K562 (cell line): ENCODE data around the gene ARL4C. TPM values are rescaled to one million over a fixed set of nuclear protein-coding genes. Genes with fewer than 3 reads are reported as not detected.

Source experiments
- ATAC-seq: fragments of 200-7000 bp; cut with Tn5 transposase; 3 replicates; pipeline ENCODE4 v1.9.1; 2020; ENCODE audit warnings: moderate library complexity
- BruUV-seq: library from RNA; stranded (reverse); fragments of 400-500 nt; replicated peaks from 2 replicates; lab custom pipeline; 2021; lab: Mats Ljungman, UMichigan
- CTCF ChIA-PET: fragments of 300-600 bp; formaldehyde crosslinking; extraction: SDS; loops from one replicate; lab custom pipeline; 2021; ENCODE audit warnings: low intra/inter-chr PET ratio; lab: Yijun Ruan, JAX
- POLR2A ChIA-PET: fragments of 300-600, 350-650 bp; sonication (Branson Sonifier 250); formaldehyde crosslinking; extraction: SDS; loops from one replicate; lab custom pipeline; 2021; ENCODE audit warnings: antibody characterized with exemption, inconsistent platforms; lab: Yijun Ruan, JAX
- DNase-seq, 4 experiments: peaks; one replicate each; pipeline versions ENCODE4 v3.0.0 to v3.0.0-alpha.2; 2011 to 2018; ENCODE audit warnings: low spot score in 3 of 4, mixed read lengths in 3 of 4; ENCODE audit errors: extremely low read depth in 1 of 4
- FAIRE-seq: peaks from 2 replicates; lab custom pipeline; 2011; peaks lifted over from hg19 to GRCh38; lab: Jason Lieb, UNC
- H2AFZ ChIP-seq: 2 replicates; pipeline ENCODE4 v1.6.0; 2011; ENCODE audit warnings: low read depth, low read length, control low read depth, inconsistent platforms
- H3K27ac ChIP-seq: fragments of 200-600 bp; 3 replicates; pipeline ENCODE4 v1.8.0; 2011; ENCODE audit warnings: low read depth, mild to moderate bottlenecking, control low read depth, inconsistent platforms, low read length, moderate library complexity, mixed read lengths; ENCODE audit errors: extremely low read depth
- H3K27me3 ChIP-seq, 2 experiments: fragments of 300-600 bp in 1 of 2; 2 replicates in 1 of 2; 3 replicates in 1 of 2; pipeline versions ENCODE4 v1.6.0 to v1.8.0; 2011; ENCODE audit warnings: inconsistent platforms in 2 of 2, low read length in 2 of 2, mild to moderate bottlenecking in 1 of 2, mixed read lengths in 1 of 2, moderate library complexity in 1 of 2; ENCODE audit not compliant: control insufficient read depth in 2 of 2, insufficient read depth in 2 of 2
- H3K36me3 ChIP-seq: fragments of 300-600 bp; 3 replicates; pipeline ENCODE4 v1.8.0; 2011; ENCODE audit warnings: mild to moderate bottlenecking, low read length, inconsistent platforms; ENCODE audit not compliant: control insufficient read depth, insufficient read depth
- H3K4me1 ChIP-seq, 2 experiments: fragments of 200-600 bp in 1 of 2; replicated peaks in 1 of 2; 2 replicates in 1 of 2; 3 replicates in 1 of 2; pipeline versions ENCODE4 v1.5.1 to v1.8.0; 2011; ENCODE audit warnings: inconsistent platforms in 2 of 2, low read length in 2 of 2, mild to moderate bottlenecking in 1 of 2, mixed read lengths in 1 of 2, moderate library complexity in 1 of 2; ENCODE audit not compliant: control insufficient read depth in 2 of 2, insufficient read depth in 2 of 2
- H3K4me2 ChIP-seq: 2 replicates; pipeline ENCODE4 v1.6.1; 2011; ENCODE audit warnings: low read length, control low read depth, inconsistent platforms, mixed read lengths; ENCODE audit not compliant: insufficient read depth
- H3K4me3 ChIP-seq: fragments of 200-600 bp; sonication (generic), shearing (Covaris generic); 2 replicates; pipeline ENCODE4 v1.5.1; 2016; ENCODE audit warnings: control low read depth, inconsistent platforms
- H3K79me2 ChIP-seq: fragments of 200-600 bp; 3 replicates; pipeline ENCODE4 v1.8.0; 2011; ENCODE audit warnings: low read length, inconsistent platforms; ENCODE audit not compliant: control insufficient read depth, insufficient read depth
- H3K9ac ChIP-seq, 2 experiments: 2 replicates each; pipeline versions ENCODE4 v1.6.0 to v1.6.1; 2011; ENCODE audit warnings: low read depth in 2 of 2, low read length in 2 of 2, control low read depth in 1 of 2, inconsistent platforms in 1 of 2, mild to moderate bottlenecking in 1 of 2, mixed read lengths in 1 of 2; ENCODE audit not compliant: insufficient read depth in 1 of 2
- H3K9me1 ChIP-seq: one replicate; pipeline ENCODE4 v1.6.0; 2011; ENCODE audit warnings: inconsistent platforms, mild to moderate bottlenecking, low read length, moderate library complexity; ENCODE audit not compliant: control insufficient read depth, insufficient read depth
- H3K9me3 ChIP-seq: replicated peaks from 2 replicates; pipeline ENCODE4 v1.5.1; 2011; ENCODE audit warnings: low read depth, low read length, inconsistent platforms; ENCODE audit not compliant: control insufficient read depth, insufficient read depth
- H4K20me1 ChIP-seq: replicated peaks from 2 replicates; pipeline ENCODE4 v1.6.1; 2011; ENCODE audit warnings: low read length, inconsistent platforms, mixed read lengths; ENCODE audit not compliant: control insufficient read depth, insufficient read depth
- DDX20 ChIP-seq: fragments of 450-650 bp; IDR thresholded peaks from 2 replicates; pipeline ENCODE4 v1.6.1; 2016; ENCODE audit warnings: missing genetic modification characterization, low read depth, mild to moderate bottlenecking, missing compliant biosample characterization, moderate library complexity
- HBP1 ChIP-seq: fragments of 450-650 bp; formaldehyde crosslinking; IDR thresholded peaks from 2 replicates; pipeline ENCODE4 v1.4.0; 2022; ENCODE audit warnings: missing genetic modification characterization
- HDAC1 ChIP-seq, 2 experiments: fragments of 450-650 bp; IDR thresholded peaks; 2 replicates each; pipeline ENCODE4 v1.6.1; 2016 to 2017; ENCODE audit warnings: inconsistent platforms in 1 of 2, mild to moderate bottlenecking in 1 of 2, moderate library complexity in 1 of 2
- ID3 ChIP-seq, 2 experiments: fragments of 250-450 bp in 1 of 2; fragments of 450-650 bp in 1 of 2; sonication (Bioruptor Pico) in 1 of 2; IDR thresholded peaks; 2 replicates each; pipeline versions ENCODE4 v1.6.1 to v1.8.0; 2016 to 2021; ENCODE audit warnings: mild to moderate bottlenecking in 2 of 2, moderate library complexity in 2 of 2, missing compliant biosample characterization in 1 of 2, missing genetic modification characterization in 1 of 2
- POLR2AphosphoS5 ChIP-seq: IDR thresholded peaks from 2 replicates; pipeline ENCODE4 v1.6.1; 2011; ENCODE audit warnings: mild to moderate bottlenecking, low read depth, low read length, moderate library complexity; ENCODE audit not compliant: control insufficient read depth, insufficient read depth
- PRMT5 ChIP-seq: sonication (generic); formaldehyde crosslinking; IDR thresholded peaks from 2 replicates; pipeline ENCODE4 v1.5.0; 2020; ENCODE audit warnings: missing genetic modification reagents
- RFX1 ChIP-seq: fragments of 450-650 bp; IDR thresholded peaks from 2 replicates; pipeline ENCODE4 v1.6.1; 2016; ENCODE audit warnings: mild to moderate bottlenecking, moderate library complexity
- ZBTB33 ChIP-seq: sonication (generic); formaldehyde crosslinking; IDR thresholded peaks from 2 replicates; pipeline ENCODE4 v1.8.1; 2023; ENCODE audit warnings: mild to moderate bottlenecking, missing genetic modification reagents
- ZNF12 ChIP-seq: sonication (generic); formaldehyde crosslinking; IDR thresholded peaks from 2 replicates; pipeline ENCODE4 v1.4.0; 2020; ENCODE audit warnings: mild to moderate bottlenecking, missing genetic modification reagents
- ZNF511 ChIP-seq: sonication (generic); formaldehyde crosslinking; IDR thresholded peaks from 2 replicates; pipeline ENCODE4 v1.8.0; 2022; ENCODE audit warnings: mild to moderate bottlenecking, missing genetic modification reagents
- WGBS: fragments of 100-300 bp; shearing (Covaris generic); methylation state at CpG from one replicate; pipeline ENCODE4 v1.1.6; 2016; ENCODE audit warnings: low coverage, mixed read lengths; ENCODE audit not compliant: insufficient coverage; ENCODE audit errors: missing lambda C conversion rate; 5-methylcytosine and 5-hydroxymethylcytosine counted together
- in situ Hi-C: fragments of 300-500 bp; cut with MboI; formaldehyde crosslinking; loops from 4 replicates; pipeline ENCODE4 v1.15.0; 2018; ENCODE audit warnings: inconsistent platforms, mixed read lengths
- intact Hi-C: fragments of 100-400 bp; cut with micrococcal nuclease; formaldehyde crosslinking; loops from 2 replicates; pipeline ENCODE4 v1.14.2; 2022
- polyA plus RNA-seq, 8 experiments: library from polyadenylated mRNA; depleted of rRNA in 4 of 8; stranded (reverse) in 5 of 8; unstranded in 3 of 8; fragments of >200 nt; fragmentation: Nextera tagmentation in 2 of 8; fragmentation: Illumina TruSeq in 1 of 8; extraction: Ambion mirVana in 2 of 8; extraction: Trizol in 1 of 8; gene quantifications; 2 replicates each; pipeline versions ENCODE4 v1.2.1 to v1.2.3, GENCODE V29; 2011 to 2014; ENCODE audit warnings: inconsistent platforms in 1 of 8, missing spikeins in 1 of 8
- total RNA-seq, 7 experiments: library from RNA; depleted of rRNA in 6 of 7; stranded (reverse); fragments of >200 nt in 6 of 7; fragmentation: Illumina TruSeq in 2 of 7; extraction: Trizol in 2 of 7; gene quantifications; 2 replicates each; pipeline versions ENCODE4 v1.2.1 to v1.2.3, GENCODE V29; 2011 to 2021; ENCODE audit warnings: low replicate concordance in 1 of 7

ARL4C gene
- total and polyA plus RNA-seq, 9 of the 15 experiments (the other 6 are each of a cell fraction or from before 2014, with no cell fraction given), result 0.03 to 0.11 (median 0.04) TPM; not detected in 5

- CTCF ChIA-PET, result no interaction called here
- H3K4me1 ChIP-seq, result no peaks in the 10 kb centered on the region
Measured at GRCh38 chr2:234483568-234484251, 13.2 kb downstream of the ARL4C start.

GRCh38 chr2:234481301-234481700 is 15.6 kb downstream of the ARL4C start:
- FAIRE-seq (no peak), ATAC-seq (no peak), DNase-seq (no peak)
- H3K4me3 ChIP-seq, result no peak overlapping the region
- no peak overlapping the region for H2AFZ ChIP-seq
- H3K9me3 ChIP-seq, result no peaks in the 10 kb centered on the region
- in situ Hi-C loops, result no loop called here
- no TSS peak for BruUV-seq
- H3K4me2 ChIP-seq, result no peak overlapping the region
- no peak overlapping the region for H3K9ac ChIP-seq
- no peak overlapping the region for H3K27ac ChIP-seq
- WGBS, result 0% methylated on average over 5 of the region's 5 CpGs
- ChIA-PET CTCF (no interaction called here), POLR2A (no interaction called here)
- H4K20me1 ChIP-seq, result no peaks in the 10 kb centered on the region
- H3K27me3 ChIP-seq, result peaks cover 0 to 7% of the 10 kb centered on the region in 2 experiments; a peak in 2 of 5 replicates
- no peaks in the 10 kb centered on the region for H3K36me3 ChIP-seq
- H3K9me1 ChIP-seq, result no peaks in the 10 kb centered on the region
- intact Hi-C loops, result no loop called here
- no peaks in the 10 kb centered on the region for H3K4me1 ChIP-seq
- H3K79me2 ChIP-seq, result no peaks in the 10 kb centered on the region
- TF ChIP-seq ZNF511 (CRISPR knock-in tag), result no peak
- no peak for TF ChIP-seq HDAC1 (IDR thresholded peaks at IDR 0.05)
- no peak for TF ChIP-seq DDX20 (tag)
- no peak for TF ChIP-seq POLR2AphosphoS5
- no peak for TF ChIP-seq ZBTB33 (CRISPR knock-in tag)
- no peak for TF ChIP-seq PRMT5 (CRISPR knock-in tag)
- TF ChIP-seq HBP1 (CRISPR knock-in tag), result no peak

More at GRCh38 chr2:234483568-234484251, 13.2 kb downstream of the ARL4C start:
- Histone ChIP-seq H2AFZ (no peak overlapping the region), H3K79me2 (no peaks in the 10 kb centered on the region), H3K4me2 (no peak overlapping the region), H3K9me1 (no peaks in the 10 kb centered on the region), H3K9ac (no peak overlapping the region)
- WGBS, result 0% methylated on average over 8 of the region's 9 CpGs
- no peak for FAIRE-seq
- no peak for TF ChIP-seq ID3 (CRISPR knock-in tag; IDR thresholded peaks at IDR 0.05)
- TF ChIP-seq ID3 (tag; IDR thresholded peaks at IDR 0.05), result no peak
- TF ChIP-seq ZNF12 (CRISPR knock-in tag), result no peak
- peak; percentile 31 for TF ChIP-seq RFX1
- TF ChIP-seq, all 486 proteins: peak for 1
- no peaks in the 10 kb centered on the region for H3K9me3 ChIP-seq
- no peak overlapping the region for H3K4me3 ChIP-seq
- BruUV-seq, result no TSS peak
- ATAC-seq (peak; percentile 58; the same call in 1 of the 3 replicates), DNase-seq (peak in 1 of 4 experiments; percentile 1)
- intact Hi-C loops (no loop called here), in situ Hi-C loops (no loop called here)
- POLR2A ChIA-PET, result no interaction called here
- no peak overlapping the region for H3K27ac ChIP-seq
- peaks cover 0 to 7% of the 10 kb centered on the region in 2 experiments; a peak in 2 of 5 replicates for H3K27me3 ChIP-seq
- H4K20me1 ChIP-seq, result no peaks in the 10 kb centered on the region
- H3K36me3 ChIP-seq, result no peaks in the 10 kb centered on the region
